ENCODE results near the gene VEZF1. TPM values are rescaled to one million over a fixed set of nuclear protein-coding genes. Genes with fewer than 3 reads are reported as not detected.

VEZF1 gene, protein sequence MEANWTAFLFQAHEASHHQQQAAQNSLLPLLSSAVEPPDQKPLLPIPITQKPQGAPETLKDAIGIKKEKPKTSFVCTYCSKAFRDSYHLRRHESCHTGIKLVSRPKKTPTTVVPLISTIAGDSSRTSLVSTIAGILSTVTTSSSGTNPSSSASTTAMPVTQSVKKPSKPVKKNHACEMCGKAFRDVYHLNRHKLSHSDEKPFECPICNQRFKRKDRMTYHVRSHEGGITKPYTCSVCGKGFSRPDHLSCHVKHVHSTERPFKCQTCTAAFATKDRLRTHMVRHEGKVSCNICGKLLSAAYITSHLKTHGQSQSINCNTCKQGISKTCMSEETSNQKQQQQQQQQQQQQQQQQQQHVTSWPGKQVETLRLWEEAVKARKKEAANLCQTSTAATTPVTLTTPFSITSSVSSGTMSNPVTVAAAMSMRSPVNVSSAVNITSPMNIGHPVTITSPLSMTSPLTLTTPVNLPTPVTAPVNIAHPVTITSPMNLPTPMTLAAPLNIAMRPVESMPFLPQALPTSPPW
- total RNA-seq: 31.1 and 39.1 TPM in 2 replicates

DNA sequence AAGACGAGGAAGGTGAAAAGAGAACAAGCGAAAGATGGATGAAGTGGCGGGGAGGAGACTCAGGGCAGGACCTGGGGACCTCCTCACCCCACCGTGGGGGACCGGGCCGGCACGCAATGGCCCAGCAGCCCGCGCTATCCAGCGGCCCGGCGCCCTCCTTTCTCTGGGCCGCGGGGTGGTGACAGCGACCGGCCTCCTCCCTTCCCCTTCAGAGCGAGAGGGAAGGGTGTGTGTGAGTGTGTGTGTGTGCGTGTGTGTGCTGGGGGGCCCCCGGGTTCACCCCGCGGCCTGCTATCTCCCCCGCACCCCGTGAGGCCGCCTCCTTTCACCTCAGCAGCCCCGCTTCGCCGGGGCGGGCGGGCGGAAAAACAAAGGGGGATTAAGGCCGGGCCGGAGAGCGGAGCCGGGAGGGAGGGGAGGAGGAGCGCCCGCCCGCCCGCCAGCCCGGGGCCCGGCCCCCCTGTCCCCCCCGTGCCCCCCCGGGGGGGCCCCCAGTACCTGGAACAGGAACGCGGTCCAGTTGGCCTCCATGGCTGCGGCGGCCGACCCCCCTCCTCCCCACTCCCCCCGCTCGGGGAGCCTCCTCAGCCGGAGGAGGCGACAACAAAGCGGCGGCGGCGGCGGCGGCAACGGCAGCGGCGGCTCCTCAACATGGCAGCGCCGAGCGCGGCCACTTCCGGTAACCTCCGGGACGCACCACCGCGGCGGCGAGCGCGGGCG is at the start of gene VEZF1:
VEZF1 (minus strand) TSS at position 674 of the 720 bp plus-strand sequence; CDS start at position 531, 143 bp downstream.
- no peak for DNase-seq (ENCODE audit: low read depth, low spot score)

DNA sequence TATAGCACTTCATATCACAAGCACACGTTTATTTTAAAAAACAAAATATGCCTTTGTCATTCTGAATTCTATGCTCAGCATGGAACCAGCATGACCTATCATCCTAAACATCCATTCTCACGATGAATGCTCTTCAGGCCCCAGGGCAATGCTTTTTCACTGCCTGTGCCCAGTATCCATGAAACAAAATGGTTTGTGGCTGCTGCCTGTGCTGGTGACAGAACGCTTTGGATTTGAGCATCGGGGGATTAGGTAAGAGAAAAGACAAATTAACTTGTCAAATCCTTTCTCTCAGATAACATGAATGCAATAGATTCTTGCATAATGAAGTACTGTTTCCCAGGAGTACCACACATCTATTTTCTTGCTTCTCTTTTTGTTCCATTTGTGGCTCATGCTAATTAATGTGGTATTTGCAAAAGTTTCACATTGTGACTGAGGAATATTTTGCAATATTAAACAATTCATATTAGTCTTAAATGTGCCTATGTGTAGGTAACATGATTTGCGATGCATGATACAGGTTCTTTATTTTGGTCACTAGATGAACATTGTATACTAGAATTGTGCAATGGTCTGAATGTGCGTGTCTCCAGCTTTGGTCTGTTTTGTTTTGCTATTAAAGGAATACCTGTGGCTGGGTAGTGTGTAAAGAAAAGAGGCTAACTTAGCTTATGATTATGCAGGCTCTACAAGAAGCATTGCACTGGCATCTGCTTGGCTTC is 44.8 kb upstream of the VEZF1 start:
- DNase-seq (ENCODE audit: low read depth, low spot score): no peak

DNA sequence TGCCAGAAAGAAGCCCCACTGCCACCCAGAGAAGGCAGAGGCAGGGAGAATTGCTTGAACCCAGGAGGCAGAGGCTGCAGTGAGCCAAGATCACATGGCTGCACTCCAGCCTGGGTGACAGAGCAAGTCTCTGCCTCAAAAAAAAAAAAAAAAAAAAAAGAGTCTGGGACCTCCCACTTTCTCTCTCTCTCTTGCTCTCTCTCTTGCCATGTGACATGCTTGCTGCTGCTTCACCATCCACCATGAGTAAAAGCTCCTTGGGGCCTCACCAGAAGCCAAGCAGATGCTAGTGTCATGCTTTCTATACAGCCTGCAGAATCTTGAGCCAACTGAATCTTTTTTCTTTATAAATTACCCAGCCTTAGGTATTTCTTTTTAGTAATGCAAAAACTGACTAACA is 40.5 kb upstream of the VEZF1 start:
- no peak for DNase-seq (ENCODE audit: low read depth, low spot score)

DNA sequence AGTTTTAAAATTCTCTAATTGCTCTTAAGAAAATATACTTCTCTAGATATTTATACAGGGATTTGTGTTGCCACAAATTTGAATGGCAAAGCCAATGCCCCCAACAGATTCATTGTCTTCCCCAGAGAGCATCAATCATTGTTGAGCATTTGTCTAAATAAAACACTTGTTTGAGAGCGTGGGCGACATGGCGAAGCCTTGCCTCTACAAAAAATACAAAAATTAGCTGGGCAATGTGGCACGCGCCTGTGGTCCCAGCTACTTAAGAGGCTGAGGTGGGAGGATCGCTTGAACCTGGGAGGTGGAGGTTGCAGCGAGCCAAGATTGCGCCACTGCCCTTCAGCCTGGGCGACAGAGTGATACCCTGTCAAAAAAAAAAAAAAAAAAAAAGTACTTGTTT is 32.3 kb upstream of the VEZF1 start:
- no peak for DNase-seq (ENCODE audit: low read depth, low spot score)

DNA sequence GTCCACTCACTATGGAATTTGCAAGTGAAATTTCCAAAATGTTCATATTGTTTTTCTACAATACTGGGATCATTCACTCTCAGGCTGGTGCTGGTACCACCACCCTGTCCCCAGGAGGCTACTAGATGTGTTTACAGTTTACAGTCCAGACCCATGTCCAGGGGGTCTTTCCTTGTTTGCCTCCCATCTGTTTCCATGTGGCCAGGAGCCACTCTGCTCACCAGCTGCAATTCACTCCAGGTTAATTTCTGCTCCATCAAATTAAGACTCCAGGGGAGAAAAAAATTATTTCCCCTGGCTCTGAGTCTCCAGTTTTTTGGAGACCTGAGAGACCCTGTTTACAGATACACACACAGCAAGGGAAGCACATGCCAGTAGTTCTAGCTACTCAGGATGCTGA is 31.5 kb upstream of the VEZF1 start:
- DNase-seq (ENCODE audit: low read depth, low spot score): no peak

DNA sequence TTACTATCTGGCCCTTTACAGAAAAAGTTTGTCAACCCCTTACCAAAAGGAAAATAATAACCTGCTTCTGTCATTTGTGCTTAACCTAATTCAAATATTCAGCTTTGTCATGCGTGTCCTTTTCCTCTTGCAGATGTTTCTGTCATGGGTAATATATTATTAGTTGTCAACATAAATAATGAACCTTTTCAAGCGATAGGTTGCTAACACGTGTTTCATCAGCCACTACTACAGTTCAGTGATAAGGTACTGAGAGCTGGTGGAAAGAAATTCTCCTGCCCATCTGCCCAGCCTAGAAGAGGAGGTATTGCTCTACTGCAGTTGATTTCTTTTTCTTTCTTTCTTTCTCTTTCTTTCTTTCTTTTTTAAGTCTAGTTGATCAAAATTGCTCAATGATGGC is 31.0 kb upstream of the VEZF1 start:
- DNase-seq (ENCODE audit: low read depth, low spot score): no peak

DNA sequence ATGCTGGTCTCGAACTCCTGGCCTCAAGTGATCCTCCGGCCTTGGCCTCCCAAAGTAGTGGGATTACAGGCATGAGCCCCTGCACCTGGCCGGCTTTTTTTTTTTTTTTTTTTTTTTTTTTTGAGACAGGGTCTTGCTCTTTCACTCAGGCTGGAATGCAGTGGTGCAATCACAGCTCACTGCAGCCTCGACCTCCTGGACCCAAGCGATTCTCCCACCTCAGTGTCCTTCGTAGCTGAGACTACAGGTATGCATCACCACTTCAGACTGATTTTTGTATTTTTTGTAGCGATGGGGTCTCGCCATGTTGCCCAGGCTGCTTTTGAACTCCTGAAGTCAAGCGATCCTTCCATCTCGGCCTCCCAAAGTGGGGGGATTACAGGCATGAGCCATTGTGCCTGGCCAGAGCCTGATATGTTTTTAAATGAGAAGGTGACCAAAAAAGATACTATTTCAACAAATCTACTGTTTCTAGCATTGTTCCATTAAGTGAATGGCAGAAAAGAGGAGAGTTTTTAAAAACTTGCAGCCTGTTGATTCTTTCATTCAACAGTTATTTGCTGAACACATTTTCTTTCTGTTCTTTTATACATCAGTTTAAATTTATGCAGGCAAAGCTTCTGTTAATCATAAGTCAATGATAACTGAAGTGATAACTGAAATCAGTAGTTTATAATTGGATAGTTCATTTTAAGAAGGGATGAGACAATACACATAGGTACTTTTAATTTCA is 22.2 kb upstream of the VEZF1 start:
- DNase-seq (ENCODE audit: low read depth, low spot score): no peak

DNA sequence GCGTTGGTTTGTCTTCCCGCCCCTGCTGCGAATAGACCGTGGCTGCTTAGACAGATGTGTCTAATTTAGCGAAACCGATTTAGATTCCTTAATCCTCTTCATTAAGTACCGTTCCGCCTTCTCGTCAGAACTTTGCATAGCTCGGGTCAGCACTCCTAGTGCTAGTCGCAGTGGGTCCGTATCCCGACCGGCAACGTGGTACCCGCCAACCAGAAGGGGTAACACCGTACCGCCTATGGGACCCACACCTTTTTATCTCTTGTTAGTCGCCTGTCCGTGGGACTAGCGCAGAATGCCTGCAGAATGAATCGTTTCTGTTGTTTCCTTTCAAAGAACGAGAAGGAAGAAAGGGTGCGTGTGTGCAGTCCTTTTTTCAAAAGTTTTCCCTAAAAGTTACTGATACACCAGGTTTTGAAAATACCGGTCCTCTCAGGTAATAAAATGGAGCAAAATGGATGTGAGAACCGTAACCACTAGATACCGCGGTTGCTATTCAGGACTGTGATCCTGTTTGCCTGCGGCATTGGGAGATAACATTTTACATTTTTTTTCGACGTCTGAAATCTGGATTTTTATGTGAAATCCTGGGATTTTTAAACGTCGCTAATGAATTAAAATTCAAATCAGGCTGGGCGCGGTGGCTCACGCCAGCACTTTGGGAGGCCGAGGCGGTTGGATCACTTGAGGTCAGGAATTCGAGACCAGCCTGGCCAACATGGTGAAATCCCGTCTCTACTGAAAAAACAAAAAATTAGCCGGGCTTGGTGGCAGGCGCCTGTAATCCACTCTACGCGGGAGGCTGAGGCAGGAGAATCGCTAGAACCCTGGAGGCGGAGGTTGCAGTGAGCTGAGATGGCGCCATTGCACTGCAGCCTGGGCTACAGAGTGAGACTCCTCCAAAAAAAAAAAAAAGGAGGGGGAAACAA is 20.0 kb upstream of the VEZF1 start:
- no peak for DNase-seq (ENCODE audit: low read depth, low spot score)

DNA sequence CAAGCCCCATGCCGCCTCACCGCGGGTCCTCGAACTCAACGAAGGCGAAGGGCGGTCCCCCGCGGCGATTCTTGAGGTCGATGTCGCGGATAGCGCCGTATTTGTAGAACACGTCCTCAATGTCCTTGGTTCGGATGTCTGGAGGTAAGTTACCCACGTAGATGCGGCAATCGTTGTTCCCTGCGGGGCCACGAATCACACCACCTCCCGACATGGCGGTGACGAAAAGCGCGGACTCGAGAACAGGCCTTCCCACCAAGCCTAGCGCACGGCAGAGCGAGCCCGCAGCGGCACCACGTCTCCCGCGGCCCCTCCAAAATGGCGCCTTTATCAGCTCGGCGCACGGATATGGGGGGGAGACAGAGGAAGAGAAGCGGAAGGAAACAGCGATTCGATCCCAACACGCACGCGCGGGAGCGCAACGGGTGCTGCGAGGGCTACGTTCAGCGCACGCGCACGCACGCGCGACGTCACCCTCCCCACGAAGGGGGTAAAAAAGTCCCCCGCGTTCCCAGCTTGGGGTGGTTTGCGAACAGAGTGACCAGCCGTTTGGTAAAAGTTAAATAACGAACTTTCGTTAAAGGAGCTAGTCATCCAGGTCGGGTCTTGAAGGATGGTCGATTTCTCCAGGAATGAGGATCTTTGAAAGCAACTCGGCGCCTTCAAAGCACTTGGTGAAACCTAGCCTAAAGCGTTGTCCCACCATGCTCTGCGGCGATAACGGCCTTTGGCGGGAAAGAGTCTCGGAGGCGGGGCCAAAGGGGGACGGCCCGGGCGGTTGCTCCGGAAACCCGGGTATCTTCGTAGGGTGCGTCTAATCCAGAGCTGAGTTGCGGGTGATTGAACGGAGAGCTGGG is 19.1 kb upstream of the VEZF1 start, which contains the start of gene SRSF1:
SRSF1 (minus strand) TSS at position 323 of the 857 bp plus-strand sequence; CDS start at position 214, 109 bp downstream.
- peak; percentile 89 for DNase-seq (ENCODE audit: low read depth, low spot score)

DNA sequence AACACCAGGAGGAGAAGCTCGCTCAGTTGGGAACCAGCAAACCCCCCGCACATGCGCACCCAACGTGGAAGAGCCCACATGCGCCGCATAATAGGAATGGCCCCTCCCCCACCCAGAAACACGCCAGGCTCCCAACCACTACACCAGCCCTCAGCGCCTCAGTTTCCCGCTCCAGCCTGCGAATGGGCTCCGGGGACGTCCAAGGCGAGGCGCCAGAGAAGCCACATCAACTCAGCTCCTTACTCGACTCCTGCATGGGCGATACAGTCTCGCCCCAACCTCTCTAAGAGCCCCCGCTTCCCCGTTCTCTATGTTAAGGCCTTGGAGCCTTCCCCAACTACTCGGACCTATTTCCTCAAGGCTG is 18.5 kb upstream of the VEZF1 start:
- DNase-seq (ENCODE audit: low read depth, low spot score): no peak

DNA sequence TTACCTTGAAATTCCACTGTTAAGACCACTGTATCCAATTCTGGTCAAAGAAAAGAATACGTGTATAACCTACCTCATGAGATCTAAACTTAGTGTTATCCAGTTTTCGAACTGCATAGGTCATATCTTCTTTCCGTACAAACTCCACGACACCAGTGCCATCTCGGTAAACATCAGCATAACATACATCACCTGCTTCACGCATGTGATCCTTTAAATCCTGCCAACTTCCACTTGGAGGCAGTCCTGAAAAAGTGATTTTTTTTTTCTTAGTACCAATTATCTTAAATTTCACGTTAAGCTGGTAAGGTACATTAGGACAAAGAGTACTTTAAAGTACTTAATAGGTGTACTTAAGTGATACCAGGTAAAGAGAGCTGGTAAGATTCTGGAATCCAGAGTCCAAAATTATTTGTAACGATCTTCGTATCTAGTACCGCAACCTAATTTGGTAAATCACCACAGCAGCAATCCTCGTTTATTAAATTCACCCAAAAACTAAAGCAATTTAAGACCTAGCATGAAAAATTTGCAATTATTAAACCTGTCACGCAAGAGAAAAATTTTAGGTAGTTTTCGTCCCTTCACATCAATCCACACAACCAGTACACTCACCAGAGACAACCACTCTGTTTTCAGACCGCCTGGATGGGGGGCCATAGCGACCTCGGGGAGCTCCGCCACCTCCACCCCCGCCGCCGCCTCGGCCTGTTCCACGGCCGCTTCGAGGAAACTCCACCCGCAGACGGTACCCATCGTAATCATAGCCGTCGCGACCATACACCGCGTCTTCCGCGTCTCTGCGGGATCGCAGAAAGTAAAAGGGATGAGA is 17.9 kb upstream of the VEZF1 start:
- no peak for DNase-seq (ENCODE audit: low read depth, low spot score)

DNA sequence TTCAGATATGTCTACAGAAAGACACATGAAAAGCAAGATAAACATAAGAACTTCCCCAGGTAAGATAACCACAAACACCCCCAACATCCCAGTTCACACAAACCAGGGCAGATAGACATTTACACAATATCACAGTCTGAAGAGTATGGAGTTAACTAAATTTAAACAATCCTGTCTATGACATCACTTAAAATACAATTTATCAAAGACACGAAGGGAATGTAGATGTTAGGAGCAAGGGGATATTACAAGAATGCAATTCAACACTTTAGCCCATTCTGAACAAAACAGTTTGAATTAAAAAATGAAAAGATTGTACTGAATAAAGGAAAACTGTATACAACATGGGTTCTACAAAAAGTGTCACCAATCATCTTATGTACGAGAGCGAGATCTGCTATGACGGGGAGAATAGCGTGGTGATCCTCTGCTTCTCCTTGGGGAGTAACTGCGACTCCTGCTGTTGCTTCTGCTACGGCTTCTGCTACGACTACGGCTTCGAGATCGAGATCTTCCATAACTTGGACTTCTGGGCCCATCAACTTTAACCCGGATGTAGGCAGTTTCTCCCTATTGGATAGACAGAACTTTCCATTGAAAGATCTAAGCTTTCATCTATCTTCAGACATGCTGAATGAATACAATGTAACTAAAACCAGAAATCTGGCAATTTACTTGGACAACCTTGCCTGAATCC is 17.1 kb upstream of the VEZF1 start:
- no peak for DNase-seq (ENCODE audit: low read depth, low spot score)

DNA sequence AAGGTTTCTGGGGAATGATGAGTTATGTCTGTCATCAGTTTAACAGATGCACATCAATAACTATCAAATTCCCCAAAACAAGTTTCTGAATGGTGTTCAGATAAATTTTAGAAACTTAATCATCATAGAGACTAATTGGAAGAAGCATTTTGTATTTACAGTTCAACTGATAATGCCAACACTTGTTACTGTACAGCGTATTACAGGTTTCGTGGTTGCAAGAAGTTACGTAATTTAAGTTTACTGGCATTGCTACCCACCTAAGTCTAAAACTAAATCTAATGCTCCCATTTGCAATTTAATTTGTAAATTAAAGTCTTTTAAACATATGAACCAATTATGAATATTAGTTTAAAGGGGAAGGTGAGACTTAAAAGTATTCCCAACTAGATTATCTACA is 16.0 kb upstream of the VEZF1 start:
- DNase-seq (ENCODE audit: low read depth, low spot score): no peak

DNA sequence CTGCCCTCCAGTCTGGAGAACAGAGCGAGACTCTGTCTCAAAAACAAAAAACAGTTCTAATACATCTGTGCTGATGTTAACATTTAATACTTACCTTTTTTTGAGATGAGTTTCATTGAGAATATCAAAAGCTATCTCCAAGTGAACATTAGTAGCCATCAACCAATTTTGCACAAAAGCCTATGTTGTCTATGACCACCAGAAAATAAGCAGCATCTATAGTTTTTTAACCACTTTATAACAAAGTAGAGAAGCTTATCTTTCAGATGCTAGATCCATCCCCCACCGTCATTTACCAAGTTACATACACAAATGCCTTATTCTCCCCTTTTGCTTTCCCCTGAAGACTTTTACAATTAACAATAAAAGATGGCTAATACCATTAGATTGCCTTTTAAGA is 14.9 kb upstream of the VEZF1 start:
- DNase-seq (ENCODE audit: low read depth, low spot score): no peak

DNA sequence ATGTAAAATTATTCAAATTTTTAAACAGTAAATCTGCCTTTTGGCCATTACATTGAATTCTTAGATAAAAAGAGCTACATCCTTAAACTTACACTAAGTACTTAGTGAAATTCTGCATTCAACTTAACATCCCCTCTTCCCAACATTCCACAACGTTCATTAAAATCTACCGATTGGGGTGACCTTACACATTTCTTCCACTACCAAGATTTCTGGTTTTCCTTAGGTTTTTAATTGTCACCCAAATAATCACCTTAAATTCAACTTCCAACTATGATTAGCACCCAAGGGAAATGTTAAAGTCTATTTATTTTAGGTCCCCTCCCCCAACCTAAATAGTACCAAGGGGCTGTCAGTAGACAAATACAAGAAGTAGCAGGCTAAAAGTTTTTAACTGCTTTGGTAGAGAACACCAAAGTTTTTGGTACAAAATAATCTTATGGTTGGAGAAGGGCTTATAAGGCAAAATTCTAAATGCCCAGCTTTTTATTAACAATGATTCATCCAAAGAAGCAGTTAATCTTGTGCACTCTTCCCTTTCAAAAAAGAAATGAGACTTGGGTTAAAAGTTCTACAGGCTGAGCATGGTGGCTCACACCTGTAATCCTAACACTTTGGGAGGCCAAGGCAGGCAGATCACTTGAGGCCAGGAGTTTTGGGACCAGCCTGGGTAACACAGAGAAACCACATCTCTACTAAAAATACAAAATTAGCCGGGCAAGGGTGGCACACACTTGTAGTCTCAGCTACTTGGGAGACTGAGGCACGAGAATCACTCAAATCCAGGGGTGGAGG is 14.3 kb upstream of the VEZF1 start:
- DNase-seq (ENCODE audit: low read depth, low spot score): no peak

DNA sequence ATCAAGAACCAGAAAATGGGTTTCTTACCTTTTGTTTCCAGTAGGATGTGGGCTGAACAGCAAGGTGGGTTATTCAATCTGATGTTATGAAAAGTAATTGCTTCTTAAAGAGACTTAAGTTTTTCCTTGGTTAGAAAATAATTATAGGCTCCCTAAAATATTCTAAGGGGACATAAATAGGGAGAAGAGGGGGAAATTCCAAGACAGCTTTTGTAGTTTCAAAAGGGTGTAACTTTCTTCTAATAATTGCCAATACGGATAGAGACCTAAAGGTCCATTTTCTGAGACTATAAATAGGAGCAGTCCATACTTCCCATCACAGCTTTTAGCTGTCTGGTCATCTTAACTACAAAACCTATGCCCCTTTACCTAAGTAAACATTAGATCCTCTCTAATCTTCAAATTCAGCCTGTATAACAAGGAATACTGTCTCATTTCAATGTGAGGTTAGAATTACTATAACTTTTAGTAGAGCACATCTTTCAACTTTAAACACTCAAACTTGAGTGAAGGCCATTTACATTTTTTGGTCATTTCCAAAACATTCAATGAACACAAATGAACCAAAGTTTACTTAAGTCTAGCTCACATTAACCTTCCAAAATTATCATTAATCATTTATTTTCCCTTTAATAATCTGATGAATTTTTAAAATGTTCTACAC is 13.5 kb upstream of the VEZF1 start:
- DNase-seq (ENCODE audit: low read depth, low spot score): no peak

All from pulmonary artery endothelial cell (primary cell).